Measurements from ENCODE around the gene HABP4. TPM values are rescaled to one million over a fixed set of nuclear protein-coding genes. Genes with fewer than 3 reads are reported as not detected.
A peak's percentile ranks its signal among the peaks of the same experiment; 100 is the strongest.
"Not testable (repeated sequence)": the region's sequence is repeated elsewhere in the genome, so short reads cannot be mapped to it uniquely, and the experiment has no call there.

Gene HABP4
- total RNA-seq, 1 experiment from 2014 or later, result 9.8 TPM

- H3K27ac Mint-ChIP-seq, result peak overlapping the region; percentile 85
- POLR2A ChIA-PET, result no interaction called here
- CTCF ChIA-PET, result no interaction called here
Measured at GRCh38 chr9:96500696-96501632, 51.0 kb downstream of the HABP4 start.

DNA sequence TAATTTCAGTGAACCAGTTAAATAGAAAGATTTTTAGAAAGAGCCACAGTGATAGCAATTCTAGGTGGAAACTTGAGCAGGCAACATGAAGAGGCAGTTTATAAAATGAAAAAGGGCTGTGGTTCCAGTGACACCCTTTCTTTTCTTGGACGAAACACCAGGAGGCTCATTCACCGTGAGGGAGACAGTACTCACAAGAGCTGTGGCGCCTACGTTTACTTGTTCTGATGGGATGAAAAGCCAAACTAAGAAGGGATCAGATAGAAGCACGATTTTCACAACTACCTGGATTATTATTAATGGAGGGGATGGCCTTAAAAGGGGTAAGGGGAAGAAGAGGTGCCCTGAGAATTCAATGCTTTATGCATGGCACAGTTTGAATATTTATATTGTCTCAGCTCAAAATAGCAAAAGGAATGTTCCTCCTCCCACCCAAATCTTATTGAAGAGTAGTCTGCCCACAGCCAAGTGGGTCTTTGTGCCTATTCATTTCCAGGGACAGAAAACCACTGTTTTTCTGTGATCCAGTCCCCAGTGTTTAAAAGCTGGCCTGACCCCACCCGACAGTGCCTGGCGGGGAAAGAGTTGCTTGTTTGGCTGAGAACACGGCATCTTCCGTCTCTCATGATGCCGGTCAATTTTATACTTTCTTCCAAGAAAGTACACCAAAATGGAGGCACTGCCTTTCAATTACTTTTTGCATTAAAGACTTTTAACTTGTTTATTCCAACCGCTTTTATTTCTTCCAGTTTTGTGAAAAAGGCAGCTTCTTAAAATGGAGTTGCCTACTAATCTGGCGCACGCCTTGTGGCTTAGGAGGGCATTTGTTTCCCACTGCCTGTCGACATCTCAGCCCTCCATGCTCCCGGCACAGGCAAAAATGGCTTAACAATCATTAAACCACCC is 51.9 kb downstream of the HABP4 start:
- ChIA-PET POLR2A (no interaction called here), CTCF (no interaction called here)
- TF ChIP-seq NR3C1 (CRISPR knock-in tag; conservative IDR thresholded peaks at IDR 0.05; ENCODE audit: low read depth) (no peak), ZNF121 (CRISPR knock-in tag; IDR thresholded peaks at IDR 0.05) (no peak), SMAD3 (CRISPR knock-in tag; IDR thresholded peaks at IDR 0.05; ENCODE audit: borderline replicate concordance) (no peak), FOXP1 (CRISPR knock-in tag; IDR thresholded peaks at IDR 0.05; ENCODE audit: borderline replicate concordance) (no peak)
- Mint-ChIP-seq H3K4me3 (no peak overlapping the region), H3K27ac (peak overlapping the region; percentile 85), H3K27me3 (ENCODE audit: low read depth) (no peaks in the 10 kb centered on the region), H3K9me3 (no peaks in the 10 kb centered on the region), H3K36me3 (peaks cover 3% of the 10 kb centered on the region; the same call in 1 of the 2 replicates), H3K4me1 (peaks cover 49% of the 10 kb centered on the region)
- DNase-seq (ENCODE audit: low spot score) (no peak), ATAC-seq (no peak)

More at GRCh38 chr9:96500696-96501632, 51.0 kb downstream of the HABP4 start:
- Mint-ChIP-seq H3K27me3 (ENCODE audit: low read depth) (no peaks in the 10 kb centered on the region), H3K9me3 (no peaks in the 10 kb centered on the region), H3K4me3 (no peak overlapping the region), H3K4me1 (peaks cover 49% of the 10 kb centered on the region), H3K36me3 (peaks cover under 1% of the 10 kb centered on the region; the same call in 1 of the 2 replicates)
- DNase-seq (ENCODE audit: low spot score) (no peak), ATAC-seq (peak; percentile 15)
- no peak for TF ChIP-seq FOXP1 (CRISPR knock-in tag; IDR thresholded peaks at IDR 0.05; ENCODE audit: borderline replicate concordance)
- no peak for TF ChIP-seq MYBL2 (CRISPR knock-in tag; IDR thresholded peaks at IDR 0.05)
- no peak for TF ChIP-seq ZNF232 (CRISPR knock-in tag; IDR thresholded peaks at IDR 0.05)
- TF ChIP-seq, protein P1, sequence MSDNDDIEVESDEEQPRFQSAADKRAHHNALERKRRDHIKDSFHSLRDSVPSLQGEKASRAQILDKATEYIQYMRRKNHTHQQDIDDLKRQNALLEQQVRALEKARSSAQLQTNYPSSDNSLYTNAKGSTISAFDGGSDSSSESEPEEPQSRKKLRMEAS (CRISPR knock-in tag; IDR thresholded peaks at IDR 0.05), result no peak

DNA sequence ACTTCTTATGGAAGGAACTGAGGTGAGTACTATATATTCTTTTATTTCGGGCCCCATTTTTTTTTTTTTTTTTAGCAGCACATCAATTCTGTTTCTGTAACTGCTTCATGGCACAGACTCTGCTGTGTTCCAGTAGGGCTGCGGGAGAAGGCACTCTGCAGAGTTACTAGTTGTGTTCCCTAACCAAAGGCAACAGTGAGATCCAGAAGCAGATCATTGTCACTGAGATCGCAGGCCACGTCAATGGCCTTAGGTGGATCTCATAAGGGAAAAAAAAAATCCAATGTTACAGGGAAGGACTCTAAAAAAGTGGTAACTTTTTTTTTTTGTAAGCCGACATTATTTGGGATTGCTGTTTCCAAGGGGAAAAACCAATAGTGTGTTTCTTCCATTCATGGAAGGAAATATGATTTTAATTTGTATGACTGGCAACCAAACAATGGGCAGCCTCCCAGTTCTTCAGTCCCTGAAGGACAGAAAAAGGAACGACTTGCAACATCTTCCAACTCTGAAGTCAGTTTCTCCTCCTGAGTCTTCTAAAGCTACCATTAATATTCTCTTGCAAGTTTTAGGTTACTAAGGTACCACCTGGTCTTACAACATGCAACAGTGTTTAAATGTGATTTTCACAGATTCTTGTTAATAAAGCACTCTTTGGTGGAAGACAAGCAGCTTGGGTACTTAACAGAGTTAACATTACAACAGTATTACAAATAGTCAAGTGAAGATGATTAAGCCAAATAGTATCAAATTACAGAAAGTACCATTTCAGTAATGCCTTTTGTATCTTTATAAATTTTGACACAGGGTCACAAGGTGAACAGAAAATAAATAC is 52.8 kb downstream of the HABP4 start:
- TF ChIP-seq EMX1 (CRISPR knock-in tag; IDR thresholded peaks at IDR 0.05) (no peak), CREB1 (CRISPR knock-in tag; IDR thresholded peaks at IDR 0.05) (no peak), MYBL2 (CRISPR knock-in tag; IDR thresholded peaks at IDR 0.05) (no peak), ZNF396 (CRISPR knock-in tag; IDR thresholded peaks at IDR 0.05; ENCODE audit: borderline replicate concordance) (no peak), ZNF232 (CRISPR knock-in tag; IDR thresholded peaks at IDR 0.05) (no peak), SMAD4 (CRISPR knock-in tag; IDR thresholded peaks at IDR 0.05) (no peak), ERG (CRISPR knock-in tag; IDR thresholded peaks at IDR 0.05) (no peak), NR3C1 (CRISPR knock-in tag; conservative IDR thresholded peaks at IDR 0.05; ENCODE audit: low read depth) (no peak), ATF1 (CRISPR knock-in tag; IDR thresholded peaks at IDR 0.05) (no peak), JAZF1 (CRISPR knock-in tag; IDR thresholded peaks at IDR 0.05) (no peak), SP1 (CRISPR knock-in tag; conservative IDR thresholded peaks at IDR 0.05) (no peak), ELF4 (CRISPR knock-in tag; IDR thresholded peaks at IDR 0.05; ENCODE audit: low read depth) (no peak), ATF2 (CRISPR knock-in tag; IDR thresholded peaks at IDR 0.05; ENCODE audit: borderline replicate concordance, low read depth) (no peak), SOX15 (CRISPR knock-in tag; IDR thresholded peaks at IDR 0.05) (no peak), USF1 (CRISPR knock-in tag; IDR thresholded peaks at IDR 0.05) (no peak), IRF2 (CRISPR knock-in tag; IDR thresholded peaks at IDR 0.05; ENCODE audit: borderline replicate concordance, low read depth) (no peak), ZNF138 (CRISPR knock-in tag; conservative IDR thresholded peaks at IDR 0.05) (no peak)
- CTCF ChIA-PET, result interaction anchor here (0.8 to 1.1 kb wide), 2 partner anchors 64 to 159 kb away, joined by 3 read pairs; no protein-coding TSS in a partner anchor
- H3K27ac Mint-ChIP-seq, result peak overlapping the region; percentile 84
- H3K36me3 Mint-ChIP-seq, result peaks cover 3% of the 10 kb centered on the region; the same call in 1 of the 2 replicates
- H3K4me1 Mint-ChIP-seq, result peaks cover 49% of the 10 kb centered on the region
- POLR2A ChIA-PET, result no interaction called here
- no peaks in the 10 kb centered on the region for H3K9me3 Mint-ChIP-seq
- no peak overlapping the region for H3K4me3 Mint-ChIP-seq
- ATAC-seq, result no peak
- no peaks in the 10 kb centered on the region for H3K27me3 Mint-ChIP-seq (ENCODE audit: low read depth)
- DNase-seq (ENCODE audit: low spot score), result no peak

- ATAC-seq, result peak; percentile 14; the same call in 1 of the 2 replicates
- peak overlapping the region; percentile 88 for H3K27ac Mint-ChIP-seq
- H3K27me3 Mint-ChIP-seq (ENCODE audit: low read depth), result not testable (repeated sequence)
Measured at GRCh38 chr9:96503374-96503748, 53.4 kb downstream of the HABP4 start.

More at GRCh38 chr9:96503374-96503748, 53.4 kb downstream of the HABP4 start:
- DNase-seq (ENCODE audit: low spot score); POLR2A ChIA-PET; H3K36me3 Mint-ChIP-seq; H3K4me3 Mint-ChIP-seq; H3K9me3 Mint-ChIP-seq: not testable (repeated sequence)
- CTCF ChIA-PET, result interaction anchor here (0.8 to 1.1 kb wide), 2 partner anchors 64 to 159 kb away, joined by 3 read pairs; no protein-coding TSS in a partner anchor
- peaks cover 49% of the 10 kb centered on the region for H3K4me1 Mint-ChIP-seq
